ENCODE data around the gene PSMB5. TPM values are rescaled to one million over a fixed set of nuclear protein-coding genes. Genes with fewer than 3 reads are reported as not detected.

The PSMB5 gene
- total RNA-seq, 1 experiment from 2014 or later, result 444 TPM

- DNase-seq (ENCODE audit: low spot score), result no peak
Measured at GRCh38 chr14:23043754-23044153, 9.1 kb upstream of the PSMB5 start.

- DNase-seq (ENCODE audit: low spot score), result no peak
Measured at GRCh38 chr14:23043145-23043544, 8.4 kb upstream of the PSMB5 start.

- DNase-seq (ENCODE audit: low spot score), result no peak
Measured at GRCh38 chr14:23042162-23042965, 7.7 kb upstream of the PSMB5 start, which contains the start of gene PSMB11. PSMB11 (plus strand) TSS chr14:23042212; CDS start chr14:23042226, 14 bp downstream.

- no peak for DNase-seq (ENCODE audit: low spot score)
Measured at GRCh38 chr14:23041729-23042128, 7.0 kb upstream of the PSMB5 start.

GRCh38 chr14:23040100-23040499, 5.4 kb upstream of the PSMB5 start:
- no peak for DNase-seq (ENCODE audit: low spot score)

GRCh38 chr14:23035303-23036144, 824 bp upstream of the PSMB5 start:
- no peak for DNase-seq (ENCODE audit: low spot score)

- DNase-seq (ENCODE audit: low spot score), result no peak
Measured at GRCh38 chr14:23033801-23034497, 751 bp downstream of the PSMB5 start.

GRCh38 chr14:23033251-23033727, 1.4 kb downstream of the PSMB5 start:
- no peak for DNase-seq (ENCODE audit: low spot score)

GRCh38 chr14:23030936-23031335, 3.8 kb downstream of the PSMB5 start:
- DNase-seq (ENCODE audit: low spot score), result no peak

GRCh38 chr14:23028799-23029198, 5.9 kb downstream of the PSMB5 start:
- no peak for DNase-seq (ENCODE audit: low spot score)

GRCh38 chr14:23025151-23025814, 9.4 kb downstream of the PSMB5 start:
- DNase-seq (ENCODE audit: low spot score), result no peak

- no peak for DNase-seq (ENCODE audit: low spot score)
Measured at GRCh38 chr14:23024612-23025075, 10.1 kb downstream of the PSMB5 start.

- DNase-seq (ENCODE audit: low spot score), result no peak
Measured at GRCh38 chr14:23023795-23024152, 10.9 kb downstream of the PSMB5 start.

GRCh38 chr14:23023022-23023794, 11.5 kb downstream of the PSMB5 start:
- no peak for DNase-seq (ENCODE audit: low spot score)

- no peak for DNase-seq (ENCODE audit: low spot score)
Measured at GRCh38 chr14:23021889-23022442, 12.7 kb downstream of the PSMB5 start.

GRCh38 chr14:23021434-23021833, 13.3 kb downstream of the PSMB5 start:
- no peak for DNase-seq (ENCODE audit: low spot score)

- DNase-seq (ENCODE audit: low spot score), result no peak
Measured at GRCh38 chr14:23020143-23021128, 14.3 kb downstream of the PSMB5 start.

- DNase-seq (ENCODE audit: low spot score), result no peak
Measured at GRCh38 chr14:23018107-23018506, 16.6 kb downstream of the PSMB5 start.

GRCh38 chr14:23017091-23017490, 17.6 kb downstream of the PSMB5 start:
- DNase-seq (ENCODE audit: low spot score), result no peak
